Hepatocyte (in vitro differentiated cells): ENCODE data around the gene LSM14A. TPM values are rescaled to one million over a fixed set of nuclear protein-coding genes. Genes with fewer than 3 reads are reported as not detected.
A peak's percentile ranks its signal among the peaks of the same experiment; 100 is the strongest.

Source experiments
- DNase-seq: peaks from one replicate; pipeline ENCODE4 v3.0.0-alpha.2; 2016; ENCODE audit warnings: low spot score
- H2AFZ ChIP-seq: fragments of 200-600 bp; sonication (generic); 2 replicates; pipeline ENCODE4 v1.6.0; 2016; ENCODE audit warnings: antibody characterized with exemption, mild to moderate bottlenecking
- H3K27ac ChIP-seq: fragments of 200-600 bp; sonication (generic); 2 replicates; pipeline ENCODE4 v1.5.1; 2016; ENCODE audit warnings: mild to moderate bottlenecking
- H3K27me3 ChIP-seq: fragments of 200-600 bp; sonication (generic); 2 replicates; pipeline ENCODE4 v1.6.1; 2016
- H3K36me3 ChIP-seq: fragments of 200-600 bp; sonication (generic); replicated peaks from 2 replicates; pipeline ENCODE4 v1.5.1; 2016; ENCODE audit warnings: low read depth; ENCODE audit not compliant: insufficient read depth
- H3K4me1 ChIP-seq: fragments of 200-600 bp; sonication (generic); 2 replicates; pipeline ENCODE4 v1.5.1; 2016; ENCODE audit warnings: mild to moderate bottlenecking, moderate library complexity; ENCODE audit not compliant: insufficient read depth
- H3K4me2 ChIP-seq: fragments of 200-600 bp; sonication (generic); 2 replicates; pipeline ENCODE4 v1.6.0; 2016
- H3K4me3 ChIP-seq: fragments of 200-600 bp; sonication (generic); 2 replicates; pipeline ENCODE4 v1.5.1; 2016; ENCODE audit warnings: mild to moderate bottlenecking
- H3K79me2 ChIP-seq: fragments of 200-600 bp; sonication (generic); 2 replicates; pipeline ENCODE4 v1.6.0; 2017; ENCODE audit warnings: mild to moderate bottlenecking
- H3K9me2 ChIP-seq: fragments of 200-600 bp; sonication (generic); replicated peaks from 2 replicates; pipeline ENCODE4 v1.6.0; 2017; ENCODE audit warnings: mild to moderate bottlenecking; ENCODE audit not compliant: insufficient read depth
- H3K9me3 ChIP-seq: fragments of 200-600 bp; sonication (generic); 2 replicates; pipeline ENCODE4 v1.5.1; 2016; ENCODE audit warnings: low read depth, mild to moderate bottlenecking
- H4K20me1 ChIP-seq: fragments of 200-600 bp; sonication (generic); 2 replicates; pipeline ENCODE4 v1.6.0; 2016; ENCODE audit warnings: mild to moderate bottlenecking; ENCODE audit not compliant: insufficient read depth, poor library complexity, severe bottlenecking
- EZH2 ChIP-seq: fragments of 200-600 bp; sonication (generic); IDR thresholded peaks from 2 replicates; pipeline ENCODE4 v1.6.1; 2016; ENCODE audit warnings: antibody characterized with exemption, mild to moderate bottlenecking, borderline replicate concordance
- EZH2phosphoT487 ChIP-seq: fragments of 200-600 bp; sonication (generic); IDR thresholded peaks from one replicate; pipeline ENCODE4 v1.6.1; 2018; ENCODE audit warnings: antibody characterized with exemption, mild to moderate bottlenecking, low read depth, moderate library complexity; ENCODE audit not compliant: unreplicated experiment, severe bottlenecking
- WGBS: methylation state at CpG from one replicate; pipeline ENCODE4 v1.1.6; 2016; ENCODE audit warnings: low lambda C conversion rate; ENCODE audit errors: missing lambda C conversion rate; 5-methylcytosine and 5-hydroxymethylcytosine counted together
- polyA plus RNA-seq: library from polyadenylated mRNA; unstranded; fragments of >200 nt; fragmentation: Nextera tagmentation; extraction: Ambion mirVana; gene quantifications from 2 replicates; pipeline ENCODE4 v1.2.1, GENCODE V29; 2016
- total RNA-seq: library from RNA; depleted of rRNA; stranded (reverse); fragments of >200 nt; gene quantifications from 2 replicates; pipeline ENCODE4 v1.2.3, GENCODE V29; 2014
- TF ChIP-seq, protein P1 (sequence below): fragments of 200-600 bp; sonication (generic); IDR thresholded peaks from 2 replicates; pipeline ENCODE4 v1.5.1; 2016; ENCODE audit warnings: antibody characterized with exemption, mild to moderate bottlenecking; ENCODE audit not compliant: poor library complexity

The LSM14A gene
- total and polyA plus RNA-seq, 2 experiments from 2014 or later, result 64.7 to 96.5 TPM

DNA sequence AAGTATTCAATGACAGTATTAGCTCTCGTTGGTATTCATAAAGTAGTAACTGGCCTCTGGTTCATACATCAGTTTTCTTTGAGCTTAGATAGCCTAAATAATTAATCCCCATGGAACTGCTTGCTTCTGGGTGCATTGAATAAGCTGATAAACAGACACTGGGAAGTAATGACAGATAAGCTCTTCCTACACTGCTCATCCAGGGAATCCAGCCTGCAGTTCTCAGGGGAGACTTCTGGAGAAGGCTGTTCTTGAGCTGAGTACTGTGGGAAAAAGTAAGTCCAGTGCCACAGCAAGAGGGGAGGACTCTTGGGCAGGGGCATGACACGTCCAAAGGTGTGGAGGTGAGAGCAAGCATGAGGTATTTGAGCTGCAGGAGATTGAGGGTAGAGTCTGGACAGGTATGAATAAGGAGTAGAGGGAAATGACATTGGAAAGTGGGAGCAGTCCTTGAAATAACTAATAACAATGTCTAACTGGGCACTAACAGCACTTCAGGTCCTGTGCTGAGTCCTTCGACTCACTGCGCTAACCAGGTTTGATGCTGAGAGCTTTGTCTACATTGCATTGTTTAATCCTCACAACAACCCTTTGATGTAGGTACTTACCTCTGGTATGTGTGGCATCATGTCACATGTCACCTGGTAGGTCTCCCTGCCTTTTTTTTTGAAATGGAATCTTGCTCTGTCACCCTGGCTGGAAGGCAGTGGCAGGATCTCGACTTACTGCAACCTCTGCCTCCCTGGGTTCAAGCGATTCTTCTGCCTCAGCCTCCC, 89.2 kb downstream of the LSM14A start:
- peak overlapping the region; percentile 12 for H3K27ac ChIP-seq
- no peak for DNase-seq
- H3K4me3 ChIP-seq, result no peak overlapping the region
- TF ChIP-seq, protein P1, sequence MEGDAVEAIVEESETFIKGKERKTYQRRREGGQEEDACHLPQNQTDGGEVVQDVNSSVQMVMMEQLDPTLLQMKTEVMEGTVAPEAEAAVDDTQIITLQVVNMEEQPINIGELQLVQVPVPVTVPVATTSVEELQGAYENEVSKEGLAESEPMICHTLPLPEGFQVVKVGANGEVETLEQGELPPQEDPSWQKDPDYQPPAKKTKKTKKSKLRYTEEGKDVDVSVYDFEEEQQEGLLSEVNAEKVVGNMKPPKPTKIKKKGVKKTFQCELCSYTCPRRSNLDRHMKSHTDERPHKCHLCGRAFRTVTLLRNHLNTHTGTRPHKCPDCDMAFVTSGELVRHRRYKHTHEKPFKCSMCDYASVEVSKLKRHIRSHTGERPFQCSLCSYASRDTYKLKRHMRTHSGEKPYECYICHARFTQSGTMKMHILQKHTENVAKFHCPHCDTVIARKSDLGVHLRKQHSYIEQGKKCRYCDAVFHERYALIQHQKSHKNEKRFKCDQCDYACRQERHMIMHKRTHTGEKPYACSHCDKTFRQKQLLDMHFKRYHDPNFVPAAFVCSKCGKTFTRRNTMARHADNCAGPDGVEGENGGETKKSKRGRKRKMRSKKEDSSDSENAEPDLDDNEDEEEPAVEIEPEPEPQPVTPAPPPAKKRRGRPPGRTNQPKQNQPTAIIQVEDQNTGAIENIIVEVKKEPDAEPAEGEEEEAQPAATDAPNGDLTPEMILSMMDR, result no peak
- no peak for TF ChIP-seq EZH2phosphoT487
- no peak for TF ChIP-seq EZH2
- H3K27me3 ChIP-seq, result no peaks in the 10 kb centered on the region
- no peaks in the 10 kb centered on the region for H3K9me2 ChIP-seq
- peaks cover 22% of the 10 kb centered on the region for H3K4me1 ChIP-seq
- H3K79me2 ChIP-seq, result peaks cover 95% of the 10 kb centered on the region
- 75% methylated on average over 6 of the region's 6 CpGs for WGBS
- H3K36me3 ChIP-seq, result no peaks in the 10 kb centered on the region
- no peak overlapping the region for H2AFZ ChIP-seq
- H3K9me3 ChIP-seq, result no peaks in the 10 kb centered on the region
- peak overlapping the region; percentile 65 for H3K4me2 ChIP-seq
- peaks cover 22% of the 10 kb centered on the region for H4K20me1 ChIP-seq

DNA sequence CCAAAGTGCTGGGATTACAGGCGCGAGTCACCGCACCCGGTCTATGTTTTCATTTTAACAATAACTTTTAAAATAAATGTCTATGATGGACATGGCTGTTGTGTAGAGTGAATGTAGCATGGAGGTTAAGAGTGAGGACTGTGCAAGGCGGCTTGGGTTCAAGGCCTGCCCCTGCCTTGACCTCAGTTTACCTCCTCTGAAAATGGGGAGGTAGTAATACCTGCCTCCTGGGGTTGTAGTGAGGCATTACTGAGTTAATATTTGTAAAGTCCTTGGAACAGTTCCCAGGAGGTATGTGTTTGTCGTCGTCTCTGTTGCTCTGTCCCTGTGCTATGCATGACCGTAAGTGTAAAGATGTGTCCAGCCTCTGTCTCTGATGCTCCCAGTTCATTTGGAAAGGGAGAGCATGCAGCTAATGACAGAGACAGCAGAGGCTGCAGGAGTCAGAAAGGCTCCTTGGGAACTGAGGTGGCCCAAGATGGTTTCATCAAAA, 91.5 kb downstream of the LSM14A start:
- TF ChIP-seq EZH2phosphoT487, result no peak
- TF ChIP-seq, protein P1, result no peak
- no peak for TF ChIP-seq EZH2
- Histone ChIP-seq H3K4me1 (peaks cover 22% of the 10 kb centered on the region), H3K79me2 (peaks cover 94% of the 10 kb centered on the region), H3K36me3 (peaks cover 3% of the 10 kb centered on the region), H2AFZ (no peak overlapping the region), H3K9me3 (no peaks in the 10 kb centered on the region), H3K4me3 (no peak overlapping the region), H3K27me3 (no peaks in the 10 kb centered on the region), H3K4me2 (no peak overlapping the region), H3K27ac (no peak overlapping the region), H4K20me1 (peaks cover 25% of the 10 kb centered on the region), H3K9me2 (no peaks in the 10 kb centered on the region)
- 96% methylated on average over 8 of the region's 8 CpGs for WGBS
- DNase-seq, result no peak

DNA sequence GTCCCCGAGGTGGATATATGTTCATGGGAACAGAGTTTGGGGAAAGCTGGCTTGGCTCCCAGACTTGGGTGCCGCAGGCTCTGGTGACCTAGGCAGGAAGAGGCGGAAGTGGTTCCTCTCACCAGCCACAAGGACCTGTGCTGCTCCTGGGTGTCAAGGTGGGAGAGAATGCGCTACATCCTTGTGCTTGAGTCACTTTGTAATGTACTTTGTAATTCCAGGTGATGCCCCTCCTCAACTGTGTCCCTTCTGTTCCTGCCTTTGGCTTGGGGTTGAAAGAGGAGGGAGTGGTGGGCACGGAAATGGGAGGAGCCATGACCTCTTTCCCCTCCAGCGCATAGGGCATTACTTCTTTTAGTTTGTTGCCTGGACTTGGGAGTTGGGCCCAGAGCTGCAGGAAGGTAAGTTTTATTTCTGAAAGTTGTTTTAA, 92.9 kb downstream of the LSM14A start:
- H3K4me2 ChIP-seq, result no peak overlapping the region
- no peaks in the 10 kb centered on the region for H3K9me2 ChIP-seq
- H3K4me3 ChIP-seq, result no peak overlapping the region
- no peak for TF ChIP-seq EZH2phosphoT487
- TF ChIP-seq, protein P1, result no peak
- no peak for TF ChIP-seq EZH2
- H3K27ac ChIP-seq, result no peak overlapping the region
- no peak overlapping the region for H2AFZ ChIP-seq
- no peak for DNase-seq
- peaks cover 18% of the 10 kb centered on the region for H3K4me1 ChIP-seq
- H3K27me3 ChIP-seq, result no peaks in the 10 kb centered on the region
- peaks cover 25% of the 10 kb centered on the region for H4K20me1 ChIP-seq
- peaks cover 3% of the 10 kb centered on the region for H3K36me3 ChIP-seq
- H3K9me3 ChIP-seq, result no peaks in the 10 kb centered on the region
- 91% methylated on average over 6 of the region's 6 CpGs for WGBS
- peaks cover 92% of the 10 kb centered on the region for H3K79me2 ChIP-seq
